IMR-90 (cell line): ENCODE measurements around the gene IGLL5. TPM values are rescaled to one million over a fixed set of nuclear protein-coding genes. Genes with fewer than 3 reads are reported as not detected.

ENCODE experiments used
- ATAC-seq: fragments of 200-7000 bp; cut with Tn5 transposase; 2 replicates; pipeline ENCODE4 v1.9.1; 2020; ENCODE audit warnings: low read depth, mild to moderate bottlenecking, moderate library complexity
- BruUV-seq: library from RNA; stranded (reverse); fragments of 400-500 nt; replicated peaks from 2 replicates; lab custom pipeline; 2021; lab: Mats Ljungman, UMichigan
- CTCF ChIA-PET: fragments of 300-600 bp; formaldehyde crosslinking; extraction: SDS; loops from one replicate; lab custom pipeline; 2021; ENCODE audit warnings: antibody characterized with exemption; lab: Yijun Ruan, JAX
- POLR2A ChIA-PET: fragments of 300-600 bp; sonication (Branson Sonifier 250); formaldehyde crosslinking; loops from one replicate; lab custom pipeline; 2022; ENCODE audit warnings: antibody characterized with exemption; ENCODE audit not compliant: unreplicated experiment; lab: Charles Lee
- DNase-seq: peaks from one replicate; pipeline ENCODE4 v3.0.0; 2013
- H2AFZ ChIP-seq: replicated peaks from 2 replicates; pipeline ENCODE3; 2013; ENCODE audit warnings: low read length, mild to moderate bottlenecking; ENCODE audit not compliant: poor library complexity
- H2AK5ac ChIP-seq: 2 replicates; pipeline ENCODE4 v1.6.1; 2013; ENCODE audit warnings: low read depth, low read length, inconsistent platforms
- H2AK9ac ChIP-seq: replicated peaks from 2 replicates; pipeline ENCODE3; 2013; ENCODE audit warnings: mild to moderate bottlenecking, low read depth, low read length, moderate library complexity; ENCODE audit not compliant: poor library complexity
- H2BK120ac ChIP-seq: 2 replicates; pipeline ENCODE4 v1.6.1; 2013; ENCODE audit warnings: low read depth, low read length, inconsistent platforms
- H2BK15ac ChIP-seq: 3 replicates; pipeline ENCODE4 v1.6.1; 2013; ENCODE audit warnings: low read depth, low read length, inconsistent platforms
- H2BK20ac ChIP-seq: 2 replicates; pipeline ENCODE4 v1.6.1; 2013; ENCODE audit warnings: low read depth, mild to moderate bottlenecking, inconsistent platforms, low read length, moderate library complexity
- H2BK5ac ChIP-seq: 2 replicates; pipeline ENCODE4 v1.6.1; 2013; ENCODE audit warnings: mild to moderate bottlenecking, low read depth, low read length, inconsistent platforms; ENCODE audit not compliant: poor library complexity, severe bottlenecking
- H3K14ac ChIP-seq: replicated peaks from 2 replicates; pipeline ENCODE4 v1.6.1; 2013; ENCODE audit warnings: low read depth, low read length, inconsistent platforms
- H3K18ac ChIP-seq: 2 replicates; pipeline ENCODE4 v1.6.1; 2013; ENCODE audit warnings: low read depth, low read length, control low read depth
- H3K23ac ChIP-seq: 2 replicates; pipeline ENCODE4 v1.6.1; 2013; ENCODE audit warnings: low read depth, low read length, inconsistent platforms
- H3K27ac ChIP-seq: 2 replicates; pipeline ENCODE4 v1.5.1; 2013; ENCODE audit warnings: mild to moderate bottlenecking, control low read depth, low read length; ENCODE audit not compliant: insufficient read depth
- H3K27me3 ChIP-seq: 2 replicates; pipeline ENCODE4 v1.6.1; 2013; ENCODE audit warnings: low read length; ENCODE audit not compliant: control insufficient read depth, insufficient read depth
- H3K36me3 ChIP-seq: 2 replicates; pipeline ENCODE4 v1.6.1; 2013; ENCODE audit warnings: low read length, mixed read lengths; ENCODE audit not compliant: control insufficient read depth, insufficient read depth
- H3K4ac ChIP-seq: 2 replicates; pipeline ENCODE4 v1.6.1; 2013; ENCODE audit warnings: low read depth, low read length, inconsistent platforms
- H3K4me1 ChIP-seq: 2 replicates; pipeline ENCODE4 v1.6.1; 2013; ENCODE audit warnings: low read length, mixed read lengths; ENCODE audit not compliant: control insufficient read depth, insufficient read depth
- H3K4me2 ChIP-seq: 2 replicates; pipeline ENCODE4 v1.6.1; 2013; ENCODE audit warnings: low read depth, mild to moderate bottlenecking, control low read depth, low read length, moderate library complexity
- H3K4me3 ChIP-seq: 2 replicates; pipeline ENCODE4 v1.5.1; 2013; ENCODE audit warnings: low read depth, mild to moderate bottlenecking, control low read depth, low read length, moderate library complexity; ENCODE audit not compliant: insufficient read depth
- H3K56ac ChIP-seq: 2 replicates; pipeline ENCODE4 v1.6.1; 2013; ENCODE audit warnings: low read length, inconsistent platforms; ENCODE audit not compliant: insufficient read depth; ENCODE audit errors: extremely low read depth
- H3K79me1 ChIP-seq, 2 experiments: 2 replicates each; pipeline ENCODE4 v1.6.1; 2013; ENCODE audit warnings: low read length in 2 of 2, inconsistent platforms in 1 of 2, low read depth in 1 of 2
- H3K9ac ChIP-seq: 2 replicates; pipeline ENCODE4 v1.6.1; 2013; ENCODE audit warnings: low read depth, low read length, control low read depth
- H3K9me1 ChIP-seq: 2 replicates; pipeline ENCODE4 v1.6.1; 2013; ENCODE audit warnings: low read length, inconsistent platforms; ENCODE audit not compliant: insufficient read depth
- H3K9me3 ChIP-seq: 2 replicates; pipeline ENCODE4 v1.6.1; 2013; ENCODE audit warnings: low read length; ENCODE audit not compliant: control insufficient read depth, insufficient read depth
- H4K20me1 ChIP-seq: 2 replicates; pipeline ENCODE4 v1.6.1; 2013; ENCODE audit warnings: low read length, inconsistent platforms; ENCODE audit not compliant: insufficient read depth
- H4K5ac ChIP-seq: 2 replicates; pipeline ENCODE4 v1.6.1; 2013; ENCODE audit warnings: mild to moderate bottlenecking, low read depth, low read length, control low read depth
- H4K8ac ChIP-seq, 2 experiments: 2 replicates each; pipeline ENCODE4 v1.6.1; 2013; ENCODE audit warnings: low read depth in 2 of 2, low read length in 2 of 2, control low read depth in 1 of 2, inconsistent platforms in 1 of 2
- H4K91ac ChIP-seq: 2 replicates; pipeline ENCODE4 v1.6.1; 2013; ENCODE audit warnings: low read depth, low read length, inconsistent platforms; ENCODE audit not compliant: insufficient read depth
- BHLHE40 ChIP-seq: fragments of 150-350 bp; IDR thresholded peaks from 2 replicates; pipeline ENCODE4 v1.6.1; 2016; ENCODE audit warnings: mild to moderate bottlenecking, low read depth, low read length
- CEBPB ChIP-seq: IDR thresholded peaks from 2 replicates; pipeline ENCODE4 v1.6.1; 2012; ENCODE audit warnings: low read depth, low read length, improper control_type of control experiment
- MAFK ChIP-seq: IDR thresholded peaks from 2 replicates; pipeline ENCODE4 v1.6.1; 2012; ENCODE audit warnings: low read depth, low read length, improper control_type of control experiment
- POLR2A ChIP-seq: IDR thresholded peaks from 2 replicates; pipeline ENCODE4 v1.6.1; 2012; ENCODE audit warnings: mild to moderate bottlenecking, low read depth, low read length
- SMC3 ChIP-seq: fragments of 150-350 bp; IDR thresholded peaks from 2 replicates; pipeline ENCODE4 v1.6.1; 2016; ENCODE audit warnings: low read depth, mild to moderate bottlenecking, antibody characterized with exemption, low read length, moderate library complexity
- WGBS, 2 experiments: methylation state at CpG; one replicate each; pipeline versions ENCODE4 v1.1.5 to v1.1.7; 2013; ENCODE audit warnings: missing lambda C conversion rate in 2 of 2; ENCODE audit not compliant: insufficient read length in 1 of 2; ENCODE audit errors: extremely low coverage in 2 of 2; 5-methylcytosine and 5-hydroxymethylcytosine counted together
- dilution Hi-C: fragments of 300-500 bp; cut with HindIII; formaldehyde crosslinking; loops from one replicate; pipeline ENCODE4 v1.14.3; 2018; ENCODE audit warnings: low sequenced_read_pairs; ENCODE audit not compliant: unreplicated experiment
- in situ Hi-C: fragments of 300-500 bp; cut with MboI; formaldehyde crosslinking; loops from 3 replicates; pipeline ENCODE4 v1.14.3; 2019; ENCODE audit warnings: low sequenced_read_pairs, inconsistent platforms, mixed read lengths
- intact Hi-C: fragments of 100-400 bp; cut with micrococcal nuclease; formaldehyde crosslinking; loops from 2 replicates; pipeline ENCODE4 v1.10.0; 2022
- polyA plus RNA-seq, 3 experiments: library from polyadenylated mRNA; depleted of rRNA; stranded (reverse); fragments of >200 nt; gene quantifications; 2 replicates each; pipeline ENCODE4 v1.2.3, GENCODE V29; 2012; ENCODE audit warnings: low replicate concordance in 1 of 3
- total RNA-seq: library from RNA; depleted of rRNA; stranded (reverse); fragments of >200 nt; gene quantifications from 2 replicates; pipeline ENCODE4 v1.2.3, GENCODE V29; 2012
- TF ChIP-seq, protein P1 (sequence below): fragments of 150-350 bp; IDR thresholded peaks from 2 replicates; pipeline ENCODE4 v1.6.1; 2016; ENCODE audit warnings: low read depth, mild to moderate bottlenecking, low read length, moderate library complexity, borderline replicate concordance
- TF ChIP-seq, protein P2 (sequence below): fragments of 150-350 bp; IDR thresholded peaks from 2 replicates; pipeline ENCODE4 v1.6.1; 2017; ENCODE audit warnings: mild to moderate bottlenecking, antibody characterized with exemption, low read length, low read depth

The IGLL5 gene
- total and polyA plus RNA-seq, 2 of the 4 experiments (the other 2 are of a cell fraction) = not detected

DNA sequence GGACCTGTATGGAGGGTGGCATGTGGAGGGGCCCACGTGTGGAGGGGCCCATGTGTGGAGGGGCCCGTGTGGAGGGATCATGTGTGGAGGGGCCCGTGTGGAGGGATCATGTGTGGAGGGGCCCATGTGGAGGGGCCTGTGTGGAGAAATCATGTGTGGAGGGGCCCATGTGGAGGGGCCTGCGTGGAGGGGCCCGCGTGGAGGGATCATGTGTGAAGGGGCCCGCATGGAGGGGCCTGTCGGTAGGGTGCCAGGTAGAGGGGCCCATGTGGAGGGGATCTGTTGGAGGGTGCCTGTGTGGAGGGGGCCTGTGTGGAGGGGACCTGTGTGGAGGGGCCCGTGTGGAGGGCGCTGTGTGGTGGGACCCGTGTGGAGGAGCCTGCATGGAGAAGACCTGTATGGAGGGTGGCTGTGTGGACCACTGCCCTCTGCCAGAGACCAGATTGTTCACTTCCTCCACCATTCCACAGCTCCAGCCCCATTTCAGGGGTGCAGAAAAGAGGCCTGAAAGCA, 47.0 kb downstream of the IGLL5 start:
- no peak overlapping the region for H4K91ac ChIP-seq
- H3K36me3 ChIP-seq = no peaks in the 10 kb centered on the region
- H3K23ac ChIP-seq = no peak overlapping the region
- H2AK5ac ChIP-seq = no peak overlapping the region
- intact Hi-C loops = no loop called here
- H3K18ac ChIP-seq = no peak overlapping the region
- no peak overlapping the region for H3K14ac ChIP-seq
- TF ChIP-seq, protein P1, sequence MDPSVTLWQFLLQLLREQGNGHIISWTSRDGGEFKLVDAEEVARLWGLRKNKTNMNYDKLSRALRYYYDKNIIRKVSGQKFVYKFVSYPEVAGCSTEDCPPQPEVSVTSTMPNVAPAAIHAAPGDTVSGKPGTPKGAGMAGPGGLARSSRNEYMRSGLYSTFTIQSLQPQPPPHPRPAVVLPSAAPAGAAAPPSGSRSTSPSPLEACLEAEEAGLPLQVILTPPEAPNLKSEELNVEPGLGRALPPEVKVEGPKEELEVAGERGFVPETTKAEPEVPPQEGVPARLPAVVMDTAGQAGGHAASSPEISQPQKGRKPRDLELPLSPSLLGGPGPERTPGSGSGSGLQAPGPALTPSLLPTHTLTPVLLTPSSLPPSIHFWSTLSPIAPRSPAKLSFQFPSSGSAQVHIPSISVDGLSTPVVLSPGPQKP = no peak
- TF ChIP-seq, protein P2, sequence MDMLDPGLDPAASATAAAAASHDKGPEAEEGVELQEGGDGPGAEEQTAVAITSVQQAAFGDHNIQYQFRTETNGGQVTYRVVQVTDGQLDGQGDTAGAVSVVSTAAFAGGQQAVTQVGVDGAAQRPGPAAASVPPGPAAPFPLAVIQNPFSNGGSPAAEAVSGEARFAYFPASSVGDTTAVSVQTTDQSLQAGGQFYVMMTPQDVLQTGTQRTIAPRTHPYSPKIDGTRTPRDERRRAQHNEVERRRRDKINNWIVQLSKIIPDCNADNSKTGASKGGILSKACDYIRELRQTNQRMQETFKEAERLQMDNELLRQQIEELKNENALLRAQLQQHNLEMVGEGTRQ = no peak
- no peak for TF ChIP-seq MAFK
- TF ChIP-seq SMC3 = no peak
- no peak for TF ChIP-seq POLR2A
- no peak for TF ChIP-seq BHLHE40
- no peak for TF ChIP-seq CEBPB
- no peak overlapping the region for H3K9ac ChIP-seq
- no peak overlapping the region for H4K5ac ChIP-seq
- no peak overlapping the region for H2AFZ ChIP-seq
- no peak overlapping the region for H2BK120ac ChIP-seq
- no peak overlapping the region for H2BK5ac ChIP-seq
- POLR2A ChIA-PET = no interaction called here
- BruUV-seq = no TSS peak
- ATAC-seq = no peak
- no peak overlapping the region for H2BK20ac ChIP-seq
- dilution Hi-C loops = no loop called here
- H4K20me1 ChIP-seq = no peaks in the 10 kb centered on the region
- H3K56ac ChIP-seq = no peak overlapping the region
- H3K9me3 ChIP-seq = no peaks in the 10 kb centered on the region
- no peaks in the 10 kb centered on the region for H3K4me1 ChIP-seq
- CTCF ChIA-PET = no interaction called here
- no peak overlapping the region for H3K4ac ChIP-seq
- in situ Hi-C loops = no loop called here
- H3K27me3 ChIP-seq = peaks cover 6% of the 10 kb centered on the region
- H3K4me2 ChIP-seq = no peak overlapping the region
- WGBS, 2 experiments = 51% methylated on average over 5 of the region's 11 CpGs; no CpG with 5 or more reads in 1 of the 2 experiments
- no peak overlapping the region for H4K8ac ChIP-seq
- H3K79me1 ChIP-seq = no peaks in the 10 kb centered on the region
- no peak for DNase-seq
- no peaks in the 10 kb centered on the region for H3K9me1 ChIP-seq
- no peak overlapping the region for H2BK15ac ChIP-seq
- no peak overlapping the region for H3K4me3 ChIP-seq
- no peak overlapping the region for H2AK9ac ChIP-seq
- H3K27ac ChIP-seq = no peak overlapping the region
